GM18508 (cell line): ENCODE data around the gene CAPZB.

ENCODE experiments used
- ATAC-seq: cut with Tn5 transposase; IDR thresholded peaks from one replicate; pipeline ENCODE4 v1.9.1; 2021; ENCODE audit warnings: moderate number of reproducible peaks; ENCODE audit not compliant: insufficient read depth, unreplicated experiment

CAPZB gene

GRCh38 chr1:19341201-19342061, 143.9 kb downstream of the CAPZB start:
- ATAC-seq: no peak

GRCh38 chr1:19340387-19340937, 144.9 kb downstream of the CAPZB start:
- no peak for ATAC-seq

GRCh38 chr1:19339214-19339861, 146.0 kb downstream of the CAPZB start:
- no peak for ATAC-seq

GRCh38 chr1:19338323-19338762, 147.0 kb downstream of the CAPZB start:
- ATAC-seq: no peak

GRCh38 chr1:19337289-19337688, 148.1 kb downstream of the CAPZB start:
- ATAC-seq: no peak

- ATAC-seq: no peak
Measured at GRCh38 chr1:19336543-19336942, 148.8 kb downstream of the CAPZB start.

GRCh38 chr1:19333587-19334354, 151.6 kb downstream of the CAPZB start:
- no peak for ATAC-seq

- ATAC-seq: no peak
Measured at GRCh38 chr1:19332832-19333231, 152.5 kb downstream of the CAPZB start.

GRCh38 chr1:19331262-19331878, 154.0 kb downstream of the CAPZB start:
- ATAC-seq: no peak

- ATAC-seq: no peak
Measured at GRCh38 chr1:19330449-19331135, 154.7 kb downstream of the CAPZB start.

- no peak for ATAC-seq
Measured at GRCh38 chr1:19329611-19330010, 155.7 kb downstream of the CAPZB start.

- no peak for ATAC-seq
Measured at GRCh38 chr1:19329188-19329587, 156.2 kb downstream of the CAPZB start.

GRCh38 chr1:19328486-19328885, 156.9 kb downstream of the CAPZB start:
- no peak for ATAC-seq

GRCh38 chr1:19327736-19328135, 157.6 kb downstream of the CAPZB start:
- no peak for ATAC-seq

- no peak for ATAC-seq
Measured at GRCh38 chr1:19327301-19327700, 158.0 kb downstream of the CAPZB start.

GRCh38 chr1:19326748-19327065, 158.6 kb downstream of the CAPZB start:
- no peak for ATAC-seq

- ATAC-seq: no peak
Measured at GRCh38 chr1:19325958-19326747, 159.2 kb downstream of the CAPZB start.

GRCh38 chr1:19325368-19325957, 159.9 kb downstream of the CAPZB start:
- no peak for ATAC-seq

GRCh38 chr1:19324665-19324990, 160.7 kb downstream of the CAPZB start:
- ATAC-seq: no peak
